Neural cell (in vitro differentiated cells): ENCODE data around the gene PIAS4. TPM values are rescaled to one million over a fixed set of nuclear protein-coding genes. Genes with fewer than 3 reads are reported as not detected.

Experiments
- H2AFZ ChIP-seq: fragments of 200-600, 300-800 bp; sonication (generic), shearing (Covaris generic); 2 replicates; pipeline ENCODE4 v1.6.0; 2014; ENCODE audit warnings: low read depth, mild to moderate bottlenecking, antibody characterized with exemption, low read length, moderate library complexity
- H3F3A ChIP-seq: fragments of 200-600 bp; shearing (Covaris generic); 2 replicates; pipeline ENCODE4 v1.6.1; 2016; ENCODE audit warnings: mild to moderate bottlenecking, moderate library complexity, mixed read lengths, antibody characterized with exemption, low read length; ENCODE audit not compliant: insufficient read depth, poor library complexity, severe bottlenecking
- H3K27ac ChIP-seq: fragments of 200-600, 300-800 bp; sonication (generic), shearing (Covaris generic); 2 replicates; pipeline ENCODE4 v1.5.1; 2014; ENCODE audit warnings: mild to moderate bottlenecking, low read length, moderate library complexity
- H3K27me3 ChIP-seq: fragments of 300-800, 200-600 bp; sonication (generic), shearing (Covaris generic); 2 replicates; pipeline ENCODE4 v1.6.0; 2014; ENCODE audit warnings: mild to moderate bottlenecking, low read depth, low read length, moderate library complexity; ENCODE audit not compliant: insufficient read depth
- H3K36me3 ChIP-seq: fragments of 300-800, 200-600 bp; sonication (generic), shearing (Covaris generic); 2 replicates; pipeline ENCODE4 v1.5.1; 2014; ENCODE audit warnings: mild to moderate bottlenecking, antibody characterized with exemption, low read length, moderate library complexity; ENCODE audit not compliant: insufficient read depth
- H3K4me2 ChIP-seq: fragments of 300-800, 200-600 bp; sonication (generic), shearing (Covaris generic); 2 replicates; pipeline ENCODE4 v1.6.0; 2014; ENCODE audit warnings: mild to moderate bottlenecking, low read length
- H3K4me3 ChIP-seq: fragments of 300-800, 200-600 bp; sonication (generic), shearing (Covaris generic); 2 replicates; pipeline ENCODE4 v1.5.1; 2014; ENCODE audit warnings: mild to moderate bottlenecking, low read length, moderate library complexity
- H3K79me2 ChIP-seq: fragments of 200-600 bp; shearing (Covaris generic); replicated peaks from 2 replicates; pipeline ENCODE4 v1.6.0; 2014; ENCODE audit warnings: mild to moderate bottlenecking, low read length, moderate library complexity; ENCODE audit not compliant: insufficient read depth
- H3K9ac ChIP-seq: fragments of 300-800, 200-600 bp; sonication (generic), shearing (Covaris generic); 2 replicates; pipeline ENCODE4 v1.6.1; 2016; ENCODE audit warnings: mild to moderate bottlenecking, low read length, mixed read lengths
- H3K9me2 ChIP-seq: fragments of 200-600 bp; shearing (Covaris generic); 2 replicates; pipeline ENCODE4 v1.6.1; 2016; ENCODE audit warnings: mild to moderate bottlenecking, low read length, mixed read lengths; ENCODE audit not compliant: insufficient read depth
- H3K9me3 ChIP-seq: fragments of 200-600, 300-800 bp; sonication (generic), shearing (Covaris generic); 2 replicates; pipeline ENCODE4 v1.6.1; 2016; ENCODE audit warnings: mild to moderate bottlenecking, mixed run types, low read length, moderate library complexity, mixed read lengths
- H4K20me1 ChIP-seq: fragments of 200-600 bp; shearing (Covaris generic); 2 replicates; pipeline ENCODE4 v1.6.1; 2016; ENCODE audit warnings: mild to moderate bottlenecking, mixed run types; ENCODE audit not compliant: insufficient read depth
- CTCF ChIP-seq: fragments of 450-650 bp; IDR thresholded peaks from 2 replicates; pipeline ENCODE4 v1.5.1; 2014; ENCODE audit warnings: antibody characterized with exemption, mild to moderate bottlenecking, moderate library complexity; ENCODE audit not compliant: poor library complexity, severe bottlenecking
- EP300 ChIP-seq: fragments of 450-650 bp; conservative IDR thresholded peaks from 2 replicates; pipeline ENCODE4 v1.6.1; 2014; ENCODE audit warnings: antibody characterized with exemption, mild to moderate bottlenecking, moderate library complexity; ENCODE audit not compliant: poor library complexity, severe bottlenecking
- EZH2 ChIP-seq: fragments of 200-600, 300-800 bp; shearing (Covaris generic), sonication (generic); IDR thresholded peaks from 2 replicates; pipeline ENCODE4 v1.6.1; 2014; ENCODE audit warnings: antibody characterized with exemption, low read length, borderline replicate concordance, mild to moderate bottlenecking; ENCODE audit not compliant: insufficient read depth, poor library complexity, severe bottlenecking
- MXI1 ChIP-seq: fragments of 450-650 bp; conservative IDR thresholded peaks from 2 replicates; pipeline ENCODE4 v1.6.1; 2014; ENCODE audit warnings: antibody characterized with exemption, mild to moderate bottlenecking; ENCODE audit not compliant: poor library complexity, severe bottlenecking
- POLR2AphosphoS5 ChIP-seq: IDR thresholded peaks from 2 replicates; pipeline ENCODE4 v1.6.1; 2012
- RAD21 ChIP-seq: fragments of 450-650 bp; conservative IDR thresholded peaks from 2 replicates; pipeline ENCODE4 v1.6.1; 2014; ENCODE audit warnings: antibody characterized with exemption, mild to moderate bottlenecking, moderate library complexity
- REST ChIP-seq: IDR thresholded peaks from 2 replicates; pipeline ENCODE4 v1.6.1; 2012; ENCODE audit warnings: borderline replicate concordance
- SMC3 ChIP-seq: fragments of 450-650 bp; conservative IDR thresholded peaks from 2 replicates; pipeline ENCODE4 v1.6.1; 2014; ENCODE audit warnings: antibody characterized with exemption, mild to moderate bottlenecking, moderate library complexity; ENCODE audit not compliant: poor library complexity
- TAF1 ChIP-seq: IDR thresholded peaks from 2 replicates; pipeline ENCODE4 v1.6.1; 2012; ENCODE audit warnings: low read depth
- polyA plus RNA-seq: library from polyadenylated mRNA; depleted of rRNA; stranded (reverse); fragments of >200 nt; gene quantifications from 2 replicates; pipeline ENCODE4 v1.2.3, GENCODE V29; 2014

The PIAS4 gene
- polyA plus RNA-seq, 1 donor from 2014 or later: 22.3 TPM

GRCh38 chr19:3979289-3979673 lies 28.3 kb upstream of the PIAS4 start:
- H2AFZ ChIP-seq: no peak overlapping the region
- no peaks in the 10 kb centered on the region for H3F3A ChIP-seq
- peaks cover 14% of the 10 kb centered on the region for H3K79me2 ChIP-seq
- no peak overlapping the region for H3K9ac ChIP-seq
- H3K9me3 ChIP-seq: no peaks in the 10 kb centered on the region
- H3K4me2 ChIP-seq: no peak overlapping the region
- H3K27me3 ChIP-seq: no peaks in the 10 kb centered on the region
- H3K9me2 ChIP-seq: no peaks in the 10 kb centered on the region
- no peak overlapping the region for H3K27ac ChIP-seq
- no peak overlapping the region for H3K4me3 ChIP-seq
- H3K36me3 ChIP-seq: no peaks in the 10 kb centered on the region
- peaks cover 46% of the 10 kb centered on the region for H4K20me1 ChIP-seq
- no peak for TF ChIP-seq SMC3
- no peak for TF ChIP-seq EP300
- TF ChIP-seq MXI1: no peak
- no peak for TF ChIP-seq CTCF
- no peak for TF ChIP-seq POLR2AphosphoS5
- TF ChIP-seq RAD21: no peak
- no peak for TF ChIP-seq TAF1
- TF ChIP-seq REST: no peak
- no peak for TF ChIP-seq EZH2

GRCh38 chr19:3979674-3980352 lies 27.7 kb upstream of the PIAS4 start:
- Histone ChIP-seq H3K4me3 (no peak overlapping the region), H3F3A (no peaks in the 10 kb centered on the region), H3K9me2 (no peaks in the 10 kb centered on the region), H2AFZ (no peak overlapping the region), H3K27ac (no peak overlapping the region), H4K20me1 (peaks cover 52% of the 10 kb centered on the region), H3K4me2 (no peak overlapping the region), H3K79me2 (peaks cover 19% of the 10 kb centered on the region), H3K36me3 (no peaks in the 10 kb centered on the region), H3K9ac (no peak overlapping the region), H3K9me3 (no peaks in the 10 kb centered on the region), H3K27me3 (no peaks in the 10 kb centered on the region)
- TF ChIP-seq REST: no peak
- TF ChIP-seq TAF1: no peak
- no peak for TF ChIP-seq EZH2
- TF ChIP-seq MXI1: no peak
- no peak for TF ChIP-seq POLR2AphosphoS5
- TF ChIP-seq SMC3: no peak
- no peak for TF ChIP-seq CTCF
- no peak for TF ChIP-seq RAD21
- no peak for TF ChIP-seq EP300
